ENCODE measurements around the gene APCDD1.

The APCDD1 gene

GRCh38 chr18:10431680-10432079, 22.8 kb upstream of the APCDD1 start:
- DNase-seq (ENCODE audit: low read depth), result no peak
- TF ChIP-seq, protein P1, sequence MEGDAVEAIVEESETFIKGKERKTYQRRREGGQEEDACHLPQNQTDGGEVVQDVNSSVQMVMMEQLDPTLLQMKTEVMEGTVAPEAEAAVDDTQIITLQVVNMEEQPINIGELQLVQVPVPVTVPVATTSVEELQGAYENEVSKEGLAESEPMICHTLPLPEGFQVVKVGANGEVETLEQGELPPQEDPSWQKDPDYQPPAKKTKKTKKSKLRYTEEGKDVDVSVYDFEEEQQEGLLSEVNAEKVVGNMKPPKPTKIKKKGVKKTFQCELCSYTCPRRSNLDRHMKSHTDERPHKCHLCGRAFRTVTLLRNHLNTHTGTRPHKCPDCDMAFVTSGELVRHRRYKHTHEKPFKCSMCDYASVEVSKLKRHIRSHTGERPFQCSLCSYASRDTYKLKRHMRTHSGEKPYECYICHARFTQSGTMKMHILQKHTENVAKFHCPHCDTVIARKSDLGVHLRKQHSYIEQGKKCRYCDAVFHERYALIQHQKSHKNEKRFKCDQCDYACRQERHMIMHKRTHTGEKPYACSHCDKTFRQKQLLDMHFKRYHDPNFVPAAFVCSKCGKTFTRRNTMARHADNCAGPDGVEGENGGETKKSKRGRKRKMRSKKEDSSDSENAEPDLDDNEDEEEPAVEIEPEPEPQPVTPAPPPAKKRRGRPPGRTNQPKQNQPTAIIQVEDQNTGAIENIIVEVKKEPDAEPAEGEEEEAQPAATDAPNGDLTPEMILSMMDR (conservative IDR thresholded peaks at IDR 0.05; ENCODE audit: low read depth, low read length), result no peak
- no peak overlapping the region for H3K4me3 ChIP-seq (ENCODE audit: low read depth, low read length)

DNA sequence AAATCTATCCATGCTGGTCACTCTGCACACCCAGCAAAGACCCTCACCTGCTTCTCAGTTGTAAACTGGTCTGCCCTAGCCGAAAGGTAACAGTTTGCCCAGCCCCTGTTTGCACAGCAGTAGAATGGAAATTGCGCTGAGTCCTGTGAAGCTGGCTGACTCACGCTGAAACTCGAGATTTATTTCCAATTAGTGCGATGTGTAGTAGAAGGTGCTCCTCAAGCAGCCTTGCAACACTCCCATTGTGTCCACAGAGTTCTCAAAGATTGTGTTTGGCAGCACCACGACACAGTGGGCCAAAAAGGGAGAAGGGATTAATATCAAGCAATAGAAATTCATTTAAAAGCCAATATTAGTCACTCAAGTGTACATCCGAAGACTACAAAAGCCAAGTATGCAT, 21.7 kb upstream of the APCDD1 start:
- TF ChIP-seq, protein P1 (conservative IDR thresholded peaks at IDR 0.05; ENCODE audit: low read depth, low read length), result no peak
- DNase-seq (ENCODE audit: low read depth), result no peak
- H3K4me3 ChIP-seq (ENCODE audit: low read depth, low read length), result no peak overlapping the region

DNA sequence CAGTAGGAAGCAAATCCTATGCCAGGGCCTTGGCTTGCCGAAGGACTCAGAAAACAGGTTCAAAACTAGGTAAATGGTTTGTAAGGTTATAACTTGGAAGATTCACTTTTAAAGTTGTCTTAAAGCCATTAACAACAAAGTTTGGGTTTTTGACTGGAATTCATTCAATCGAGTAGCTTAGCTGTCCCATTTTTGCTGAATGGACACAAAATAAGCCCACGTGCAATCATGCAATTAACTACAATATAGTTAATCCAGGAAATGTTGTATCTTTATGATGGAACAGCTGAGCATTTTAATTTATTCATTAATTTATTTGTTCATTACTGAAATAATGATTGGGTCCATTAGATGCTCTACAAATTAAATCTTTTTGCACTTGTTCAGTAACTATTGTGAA, 18.3 kb upstream of the APCDD1 start:
- H3K4me3 ChIP-seq (ENCODE audit: low read depth, low read length), result no peak overlapping the region
- TF ChIP-seq, protein P1 (conservative IDR thresholded peaks at IDR 0.05; ENCODE audit: low read depth, low read length), result no peak
- no peak for DNase-seq (ENCODE audit: low read depth)

GRCh38 chr18:10437837-10438236, 16.6 kb upstream of the APCDD1 start:
- TF ChIP-seq, protein P1 (conservative IDR thresholded peaks at IDR 0.05; ENCODE audit: low read depth, low read length), result no peak
- DNase-seq (ENCODE audit: low read depth), result no peak

GRCh38 chr18:10439898-10440297, 14.5 kb upstream of the APCDD1 start:
- H3K4me3 ChIP-seq (ENCODE audit: low read depth, low read length), result no peak overlapping the region
- TF ChIP-seq, protein P1 (conservative IDR thresholded peaks at IDR 0.05; ENCODE audit: low read depth, low read length), result no peak
- DNase-seq (ENCODE audit: low read depth), result no peak

More at GRCh38 chr18:10437837-10438236, 16.6 kb upstream of the APCDD1 start:
- H3K4me3 ChIP-seq (ENCODE audit: low read depth, low read length), result no peak overlapping the region

DNA sequence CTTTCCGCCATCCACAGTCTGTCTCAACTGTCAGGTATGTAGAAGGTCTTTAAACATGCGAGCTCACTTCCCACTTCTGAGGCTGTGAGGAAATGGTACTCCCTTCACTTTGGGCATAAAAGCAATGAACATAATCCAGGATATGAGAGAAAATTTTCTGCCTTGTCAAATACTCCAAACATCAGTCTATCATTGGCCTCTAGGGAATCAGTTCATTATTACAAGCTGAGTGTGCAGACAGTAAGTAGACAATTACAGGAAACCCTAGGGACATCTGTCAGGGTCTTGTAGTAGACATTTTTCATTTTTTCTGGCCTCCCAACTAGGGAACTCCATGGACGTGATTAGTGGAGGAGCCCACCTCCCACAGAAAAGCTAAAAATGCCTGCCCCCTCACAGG, 13.6 kb upstream of the APCDD1 start:
- TF ChIP-seq, protein P1 (conservative IDR thresholded peaks at IDR 0.05; ENCODE audit: low read depth, low read length), result no peak
- no peak for DNase-seq (ENCODE audit: low read depth)

GRCh38 chr18:10441472-10441871, 13.0 kb upstream of the APCDD1 start:
- TF ChIP-seq, protein P1 (conservative IDR thresholded peaks at IDR 0.05; ENCODE audit: low read depth, low read length), result no peak
- H3K4me3 ChIP-seq (ENCODE audit: low read depth, low read length), result no peak overlapping the region
- DNase-seq (ENCODE audit: low read depth), result no peak

More for the DNA sequence above, 13.6 kb upstream of the APCDD1 start:
- no peak overlapping the region for H3K4me3 ChIP-seq (ENCODE audit: low read depth, low read length)

All from choroid plexus epithelial cell (primary cell).